HL-60 (cell line): ENCODE data around the gene BCL11B.

Experiments used
- CTCF ChIP-seq: IDR thresholded peaks from one replicate; pipeline ENCODE4 v1.5.1; 2011; ENCODE audit warnings: low read length, control low read depth, inconsistent platforms; ENCODE audit not compliant: insufficient read depth
- POLR2AphosphoS5 ChIP-seq: IDR thresholded peaks from 2 replicates; pipeline ENCODE4 v1.6.1; 2012; ENCODE audit warnings: low read depth
- SPI1 ChIP-seq: IDR thresholded peaks from 2 replicates; pipeline ENCODE4 v1.6.1; 2012; ENCODE audit warnings: low read depth, mild to moderate bottlenecking, borderline replicate concordance

GRCh38 chr14:99257673-99258221 is 14.2 kb downstream of the BCL11B start:
- TF ChIP-seq CTCF = no peak
- TF ChIP-seq POLR2AphosphoS5 = no peak
- TF ChIP-seq SPI1 = no peak
